ENCODE measurements around the gene KIF18B. TPM values are rescaled to one million over a fixed set of nuclear protein-coding genes. Genes with fewer than 3 reads are reported as not detected.
A peak's percentile ranks its signal among the peaks of the same experiment; 100 is the strongest.

KIF18B gene
- total RNA-seq, 4 donors from 2014 or later, result 0.82 to 7.6 (median 3.7) TPM

GRCh38 chr17:44881145-44881544 is 66.4 kb downstream of the KIF18B start:
- H3K4me1 ChIP-seq, result no peaks in the 10 kb centered on the region
- DNase-seq, result no peak
- H3K27ac ChIP-seq, result no peak overlapping the region
- H3K27me3 ChIP-seq, result no peaks in the 10 kb centered on the region
- WGBS, 2 donors (ENCODE audit: low coverage in 1 of 2), result 91 to 98% methylated on average over 4 of the region's 4 CpGs
- TF ChIP-seq POLR2A (IDR thresholded peaks at IDR 0.05) (no peak), EP300 (IDR thresholded peaks at IDR 0.05; ENCODE audit: low read depth) (no peak), CTCF (IDR thresholded peaks at IDR 0.05) (no peak), POLR2AphosphoS5 (IDR thresholded peaks at IDR 0.05) (no peak)
- no peak overlapping the region for H3K4me3 ChIP-seq
- in situ Hi-C loops (cut with MboI; ENCODE audit: low pct_ligation_motif_present in 1 of 4, low pct_unique_long_range_greater_than_20kb in 1 of 4, low sequenced_read_pairs in 3 of 4), result no loop called here
- peaks cover 0 to 81% (median 31%) of the 10 kb centered on the region in 4 donors for H3K36me3 ChIP-seq
- intact Hi-C loops (cut with DNase I; ENCODE audit: low total_unique reads), result loop anchor here (5.0 kb wide), 1 partner anchor 109 kb away; no protein-coding TSS in a partner anchor
- H3K9me3 ChIP-seq, result no peaks in the 10 kb centered on the region

- no peak for DNase-seq
- Histone ChIP-seq H3K4me3 (no peak overlapping the region), H3K4me1 (no peaks in the 10 kb centered on the region), H3K36me3 (peaks cover 0 to 80% (median 31%) of the 10 kb centered on the region in 4 donors), H3K9me3 (no peaks in the 10 kb centered on the region), H3K27ac (no peak overlapping the region), H3K27me3 (no peaks in the 10 kb centered on the region)
- 95 to 100% methylated on average over 1 to 2 of the region's 2 CpGs for WGBS, 2 donors (ENCODE audit: low coverage in 1 of 2)
- intact Hi-C loops (cut with DNase I; ENCODE audit: low total_unique reads) (loop anchor here (5.0 kb wide), 1 partner anchor 108 kb away; no protein-coding TSS in a partner anchor), in situ Hi-C loops (cut with MboI; ENCODE audit: low pct_ligation_motif_present in 1 of 4, low pct_unique_long_range_greater_than_20kb in 1 of 4, low sequenced_read_pairs in 3 of 4) (no loop called here)
- TF ChIP-seq EP300 (IDR thresholded peaks at IDR 0.05; ENCODE audit: low read depth), result no peak
- no peak for TF ChIP-seq POLR2AphosphoS5 (IDR thresholded peaks at IDR 0.05)
- no peak for TF ChIP-seq CTCF (IDR thresholded peaks at IDR 0.05)
- TF ChIP-seq POLR2A (IDR thresholded peaks at IDR 0.05), result no peak
Measured at GRCh38 chr17:44880062-44880461, 67.5 kb downstream of the KIF18B start.

GRCh38 chr17:44879376-44879775 is 68.2 kb downstream of the KIF18B start:
- no peaks in the 10 kb centered on the region for H3K9me3 ChIP-seq
- DNase-seq, result no peak
- TF ChIP-seq POLR2AphosphoS5 (IDR thresholded peaks at IDR 0.05), result no peak
- TF ChIP-seq POLR2A (IDR thresholded peaks at IDR 0.05), result no peak
- TF ChIP-seq EP300 (IDR thresholded peaks at IDR 0.05; ENCODE audit: low read depth), result no peak
- TF ChIP-seq CTCF (IDR thresholded peaks at IDR 0.05), result no peak
- H3K27ac ChIP-seq, result no peak overlapping the region
- H3K27me3 ChIP-seq, result no peaks in the 10 kb centered on the region
- intact Hi-C loops (cut with DNase I; ENCODE audit: low total_unique reads) (no loop called here), in situ Hi-C loops (cut with MboI; ENCODE audit: low pct_ligation_motif_present in 1 of 4, low pct_unique_long_range_greater_than_20kb in 1 of 4, low sequenced_read_pairs in 3 of 4) (no loop called here)
- H3K4me3 ChIP-seq, result no peak overlapping the region
- 78 to 83% methylated on average over 3 to 6 of the region's 6 CpGs for WGBS, 2 donors (ENCODE audit: low coverage in 1 of 2)
- H3K36me3 ChIP-seq, result peaks cover 0 to 77% (median 29%) of the 10 kb centered on the region in 4 donors
- no peaks in the 10 kb centered on the region for H3K4me1 ChIP-seq

GRCh38 chr17:44878627-44879221 is 68.8 kb downstream of the KIF18B start:
- intact Hi-C loops (cut with DNase I; ENCODE audit: low total_unique reads), result no loop called here

More at GRCh38 chr17:44878627-44879221, 68.8 kb downstream of the KIF18B start:
- WGBS, 2 donors (ENCODE audit: low coverage in 1 of 2), result 56 to 69% methylated on average over 5 to 6 of the region's 6 CpGs
- in situ Hi-C loops (cut with MboI; ENCODE audit: low pct_ligation_motif_present in 1 of 4, low pct_unique_long_range_greater_than_20kb in 1 of 4, low sequenced_read_pairs in 3 of 4), result no loop called here
- no peaks in the 10 kb centered on the region for H3K9me3 ChIP-seq
- no peak overlapping the region for H3K4me3 ChIP-seq
- TF ChIP-seq CTCF (IDR thresholded peaks at IDR 0.05) (peak; percentile 45 to 53 (median 48)), POLR2AphosphoS5 (IDR thresholded peaks at IDR 0.05) (no peak), EP300 (IDR thresholded peaks at IDR 0.05; ENCODE audit: low read depth) (no peak)
- no peaks in the 10 kb centered on the region for H3K27me3 ChIP-seq
- peaks cover 0 to 71% (median 28%) of the 10 kb centered on the region in 4 donors for H3K36me3 ChIP-seq
- DNase-seq, result no peak
- H3K27ac ChIP-seq, result no peak overlapping the region
- no peaks in the 10 kb centered on the region for H3K4me1 ChIP-seq
